Mucosa of rectum (tissue), 2 donors: Measurements from ENCODE around the gene MEDAG.
A peak's percentile ranks its signal among the peaks of the same experiment; 100 is the strongest.

Experiments used
- H3K27ac ChIP-seq, 2 donors: one replicate each; pipeline ENCODE4 v1.7.0; 2013; ENCODE audit warnings: inconsistent platforms in 2 of 2, low read depth in 2 of 2, low read length in 2 of 2
- H3K27me3 ChIP-seq, 2 donors: one replicate each; pipeline ENCODE4 v1.7.0; 2013; ENCODE audit warnings: low read length in 2 of 2; ENCODE audit not compliant: control insufficient read depth in 2 of 2, insufficient read depth in 2 of 2
- H3K36me3 ChIP-seq, 2 donors: one replicate each; pipeline ENCODE4 v1.7.0; 2013; ENCODE audit warnings: low read length in 2 of 2; ENCODE audit not compliant: control insufficient read depth in 2 of 2, insufficient read depth in 2 of 2
- H3K4me1 ChIP-seq, 2 donors: one replicate each; pipeline ENCODE4 v1.7.0; 2013; ENCODE audit warnings: low read length in 2 of 2, mild to moderate bottlenecking in 1 of 2; ENCODE audit not compliant: control insufficient read depth in 2 of 2, insufficient read depth in 2 of 2
- H3K4me3 ChIP-seq, 2 donors: one replicate each; pipeline ENCODE4 v1.7.0; 2013; ENCODE audit warnings: low read length in 2 of 2
- H3K9ac ChIP-seq, 2 donors: one replicate each; pipeline ENCODE4 v1.7.0; 2013; ENCODE audit warnings: low read length in 2 of 2, low read depth in 1 of 2, mild to moderate bottlenecking in 1 of 2
- H3K9me3 ChIP-seq, 2 donors: one replicate each; pipeline ENCODE4 v1.7.0; 2013; ENCODE audit warnings: low read length in 2 of 2; ENCODE audit not compliant: control insufficient read depth in 2 of 2
- donor health status: healthy.
- donor health status: Normal muscosa, but diverticular disease.

The MEDAG gene

GRCh38 chr13:30906411-30907051 is 460 bp downstream of the MEDAG start:
- H3K9me3 ChIP-seq: no peaks in the 10 kb centered on the region
- no peak overlapping the region for H3K27ac ChIP-seq
- H3K4me3 ChIP-seq: peak overlapping the region in 1 of 2 donors; percentile 27
- no peak overlapping the region for H3K9ac ChIP-seq
- H3K4me1 ChIP-seq: peaks cover 0 to 8% of the 10 kb centered on the region in 2 donors
- peaks cover 15 to 22% of the 10 kb centered on the region in 2 donors for H3K27me3 ChIP-seq
- no peaks in the 10 kb centered on the region for H3K36me3 ChIP-seq

GRCh38 chr13:30907121-30907861 is 1.2 kb downstream of the MEDAG start:
- no peaks in the 10 kb centered on the region for H3K36me3 ChIP-seq
- H3K9me3 ChIP-seq: no peaks in the 10 kb centered on the region
- no peak overlapping the region for H3K27ac ChIP-seq
- H3K9ac ChIP-seq: no peak overlapping the region
- peaks cover 0 to 8% of the 10 kb centered on the region in 2 donors for H3K4me1 ChIP-seq
- no peak overlapping the region for H3K4me3 ChIP-seq
- H3K27me3 ChIP-seq: peaks cover 15 to 22% of the 10 kb centered on the region in 2 donors

GRCh38 chr13:30908416-30908980 is 2.4 kb downstream of the MEDAG start:
- no peak overlapping the region for H3K9ac ChIP-seq
- H3K27ac ChIP-seq: no peak overlapping the region

DNA sequence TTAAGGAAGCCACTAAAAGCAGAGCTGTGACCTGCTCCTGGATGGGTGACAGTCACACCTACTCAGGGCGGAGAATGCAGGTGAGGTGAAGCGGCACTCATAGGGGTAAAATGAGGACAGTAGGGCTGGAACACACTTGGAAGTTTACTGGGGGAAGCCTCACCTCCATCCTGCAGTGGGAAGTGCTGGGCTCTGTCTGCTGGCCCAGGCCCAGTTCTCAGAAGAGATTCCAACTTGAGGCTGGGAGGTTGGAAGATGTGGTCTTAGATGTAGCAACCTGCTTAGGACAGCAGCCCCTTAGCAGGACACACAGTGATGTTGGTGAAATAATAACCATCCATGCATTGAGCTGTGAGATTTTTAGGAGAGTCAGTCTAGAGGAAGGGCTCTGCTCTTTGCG is 4.6 kb downstream of the MEDAG start:
- peaks cover 0 to 8% of the 10 kb centered on the region in 2 donors for H3K4me1 ChIP-seq
- no peak overlapping the region for H3K27ac ChIP-seq
- H3K27me3 ChIP-seq: peaks cover 8 to 10% of the 10 kb centered on the region in 2 donors
- H3K9me3 ChIP-seq: no peaks in the 10 kb centered on the region
- no peak overlapping the region for H3K9ac ChIP-seq
- no peak overlapping the region for H3K4me3 ChIP-seq
- no peaks in the 10 kb centered on the region for H3K36me3 ChIP-seq

More at GRCh38 chr13:30908416-30908980, 2.4 kb downstream of the MEDAG start:
- Histone ChIP-seq H3K4me1 (peaks cover 0 to 8% of the 10 kb centered on the region in 2 donors), H3K27me3 (peaks cover 15 to 19% of the 10 kb centered on the region in 2 donors), H3K4me3 (no peak overlapping the region), H3K36me3 (no peaks in the 10 kb centered on the region), H3K9me3 (no peaks in the 10 kb centered on the region)

GRCh38 chr13:30915691-30916541 is 9.8 kb downstream of the MEDAG start:
- no peaks in the 10 kb centered on the region for H3K9me3 ChIP-seq
- no peak overlapping the region for H3K9ac ChIP-seq
- H3K4me3 ChIP-seq: no peak overlapping the region
- H3K36me3 ChIP-seq: no peaks in the 10 kb centered on the region
- no peaks in the 10 kb centered on the region for H3K4me1 ChIP-seq
- peaks cover 0 to 2% of the 10 kb centered on the region in 2 donors for H3K27me3 ChIP-seq
- H3K27ac ChIP-seq: no peak overlapping the region

DNA sequence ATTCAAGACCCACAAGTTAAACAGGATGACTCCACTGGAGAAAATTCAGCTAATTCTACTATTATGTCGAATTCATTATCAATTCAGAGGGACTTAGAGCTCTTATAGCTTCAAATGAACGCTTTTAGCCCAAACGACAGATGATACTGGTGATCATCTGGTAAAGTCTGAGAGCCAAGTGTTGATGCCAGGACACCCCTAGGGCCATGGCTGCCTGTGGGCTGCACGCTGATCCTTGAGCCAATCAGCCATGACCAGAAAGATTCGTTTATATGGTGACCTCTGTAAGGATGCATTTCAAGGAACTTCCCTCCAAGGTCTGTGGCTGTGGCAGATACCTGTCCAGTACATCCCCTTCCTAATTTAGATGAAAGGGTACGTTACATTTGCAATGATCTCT is 10.9 kb downstream of the MEDAG start:
- Histone ChIP-seq H3K36me3 (no peaks in the 10 kb centered on the region), H3K27me3 (peaks cover 0 to 2% of the 10 kb centered on the region in 2 donors), H3K4me3 (no peak overlapping the region)

DNA sequence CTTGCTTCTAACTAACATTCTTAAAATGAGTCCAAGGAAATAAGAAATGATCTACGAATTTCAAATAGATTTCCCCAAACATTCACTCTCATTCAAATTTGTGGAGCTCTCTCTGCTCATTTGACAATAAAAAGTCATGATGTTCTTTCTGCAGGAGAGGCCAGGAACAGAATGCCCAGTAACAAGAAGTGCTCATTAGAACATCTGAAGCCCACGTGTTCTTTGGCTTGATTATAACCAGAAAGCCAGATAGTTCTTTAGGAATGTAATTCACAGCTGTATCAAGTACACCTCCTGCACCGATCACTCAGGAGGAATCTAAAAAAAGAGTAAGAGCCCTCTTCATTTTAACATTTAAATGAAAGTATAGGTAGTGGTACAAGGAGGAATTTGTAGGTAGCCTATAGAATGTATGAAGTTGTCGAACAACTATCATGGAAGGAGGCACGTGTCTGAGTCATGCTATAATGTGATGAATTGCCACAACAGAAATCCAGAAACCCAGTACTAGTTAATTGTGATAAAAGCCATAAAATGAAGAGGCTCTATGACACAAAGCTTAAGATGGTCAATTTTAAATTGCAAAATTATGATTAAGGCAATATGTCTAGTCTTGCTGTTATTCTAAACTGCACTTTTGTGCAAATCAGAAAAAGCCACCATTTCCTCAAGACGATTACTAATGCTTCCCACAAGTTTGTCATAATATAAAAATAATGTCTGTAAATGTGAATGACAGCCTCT is 12.8 kb downstream of the MEDAG start:
- Histone ChIP-seq H3K36me3 (no peaks in the 10 kb centered on the region), H3K9ac (no peak overlapping the region), H3K4me3 (no peak overlapping the region), H3K27me3 (peaks cover 0 to 2% of the 10 kb centered on the region in 2 donors), H3K27ac (no peak overlapping the region), H3K4me1 (no peaks in the 10 kb centered on the region), H3K9me3 (no peaks in the 10 kb centered on the region)

More for the DNA sequence above, 10.9 kb downstream of the MEDAG start:
- Histone ChIP-seq H3K9ac (no peak overlapping the region), H3K27ac (no peak overlapping the region), H3K4me1 (no peaks in the 10 kb centered on the region), H3K9me3 (no peaks in the 10 kb centered on the region)

DNA sequence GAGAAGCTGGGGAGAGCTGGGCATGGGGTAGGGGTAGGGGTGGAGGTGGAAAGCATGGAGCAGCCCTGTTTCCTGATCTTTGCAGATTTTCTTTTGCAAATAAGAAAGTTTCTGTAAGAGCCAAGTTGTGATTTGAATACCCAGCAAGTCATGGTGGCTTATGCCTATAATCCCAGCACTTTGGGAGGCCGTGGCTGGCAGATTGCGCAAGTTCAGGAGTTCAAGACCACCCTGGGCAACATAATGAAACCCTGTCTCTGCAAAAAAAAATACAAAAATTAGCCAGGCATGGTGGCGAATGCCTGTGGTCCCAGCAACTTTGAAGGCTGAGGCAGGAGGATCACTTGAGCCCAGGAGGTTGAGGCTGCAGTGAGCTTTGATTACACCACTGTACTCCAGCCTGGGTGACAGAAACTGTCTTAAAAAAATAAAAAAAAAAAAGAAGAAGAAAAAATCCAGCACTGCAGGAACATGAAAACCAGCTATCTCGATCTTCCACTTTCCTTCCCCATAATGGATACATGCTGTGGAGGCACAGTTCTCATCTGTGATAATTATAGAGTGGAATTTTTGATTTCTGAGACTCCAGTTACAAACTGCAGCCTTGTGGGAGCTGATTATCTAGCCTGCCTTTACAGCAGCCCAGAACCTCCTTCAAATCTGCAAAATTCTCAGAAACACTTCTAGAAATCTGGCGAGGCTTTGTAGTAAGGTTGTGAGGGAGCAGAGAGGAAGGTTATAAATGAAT is 14.3 kb downstream of the MEDAG start:
- no peak overlapping the region for H3K27ac ChIP-seq
- no peaks in the 10 kb centered on the region for H3K9me3 ChIP-seq
- no peak overlapping the region for H3K4me3 ChIP-seq
- H3K4me1 ChIP-seq: no peaks in the 10 kb centered on the region
- no peak overlapping the region for H3K9ac ChIP-seq
- no peaks in the 10 kb centered on the region for H3K27me3 ChIP-seq
- no peaks in the 10 kb centered on the region for H3K36me3 ChIP-seq

DNA sequence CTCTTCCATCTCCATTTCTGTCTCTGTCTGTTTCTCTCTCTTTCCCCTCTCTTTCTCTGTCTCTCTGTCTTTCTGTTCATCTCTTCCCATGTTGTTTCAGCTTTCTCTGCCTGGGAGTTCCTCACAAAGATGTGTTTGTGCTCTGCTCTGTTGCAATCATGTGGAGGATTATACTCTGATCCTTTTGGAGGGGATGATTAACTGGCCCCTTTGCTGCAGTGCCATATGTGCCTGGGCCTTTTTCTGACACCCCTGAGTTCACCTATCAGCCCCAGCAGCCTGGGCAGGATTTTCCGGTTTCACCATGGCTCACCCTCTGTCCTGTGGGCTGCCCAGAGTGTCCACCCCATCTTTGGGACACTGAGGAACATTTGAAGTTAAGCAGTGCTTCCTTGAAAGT is 17.3 kb downstream of the MEDAG start:
- no peaks in the 10 kb centered on the region for H3K36me3 ChIP-seq
- H3K9me3 ChIP-seq: no peaks in the 10 kb centered on the region
- H3K27ac ChIP-seq: no peak overlapping the region
- H3K4me1 ChIP-seq: no peaks in the 10 kb centered on the region
- no peak overlapping the region for H3K9ac ChIP-seq
- H3K27me3 ChIP-seq: no peaks in the 10 kb centered on the region
- H3K4me3 ChIP-seq: no peak overlapping the region
